Measurements from ENCODE around the gene PLA2G12A. TPM values are rescaled to one million over a fixed set of nuclear protein-coding genes. Genes with fewer than 3 reads are reported as not detected.

PLA2G12A gene
- total and polyA plus RNA-seq, 10 of the 15 experiments (the other 5 are each of a cell fraction or from before 2014, with no cell fraction given): 3.7 to 36.8 (median 15.5) TPM

- Histone ChIP-seq H3K27me3 (replicated peaks in 1 of 2; ENCODE audit: control insufficient read depth in 2 of 2, insufficient read depth in 2 of 2, low read length in 1 of 2) (no peaks in the 10 kb centered on the region), H3K9me3 (replicated peaks; ENCODE audit: control insufficient read depth, insufficient read depth, low read length) (peaks cover 2% of the 10 kb centered on the region; the same call in 1 of the 3 replicates), H3K4me1 (ENCODE audit: control insufficient read depth, insufficient read depth, low read length) (no peaks in the 10 kb centered on the region), H3K36me3 (ENCODE audit: control insufficient read depth in 2 of 2, insufficient read depth in 2 of 2, low read length in 1 of 2) (peaks cover 0 to 3% of the 10 kb centered on the region in 2 experiments; a peak in 2 of 4 replicates), H3K9ac (ENCODE audit: control insufficient read depth, insufficient read depth, low read length) (no peak overlapping the region), H3K4me3 (no peak overlapping the region), H4K20me1 (ENCODE audit: control insufficient read depth, insufficient read depth) (no peaks in the 10 kb centered on the region), H2AFZ (ENCODE audit: control insufficient read depth, low read depth, low read length) (no peak overlapping the region), H3K4me2 (ENCODE audit: control insufficient read depth, insufficient read depth) (no peak overlapping the region), H3K27ac (ENCODE audit: control insufficient read depth, insufficient read depth) (no peak overlapping the region), H3K79me2 (ENCODE audit: control insufficient read depth, insufficient read depth, low read length) (no peaks in the 10 kb centered on the region)
- FAIRE-seq (no peak), DNase-seq (ENCODE audit: low read depth, low spot score) (no peak), ATAC-seq (no peak)
- no TSS peak for BruUV-seq (replicated peaks)
- ChIA-PET RAD21 (ENCODE audit: unreplicated experiment) (no interaction called here), SMC1A (ENCODE audit: uncharacterized antibody, unreplicated experiment) (no interaction called here), POLR2A (no interaction called here), CTCF (no interaction called here)
- 97% methylated on average over 5 of the region's 5 CpGs for WGBS (ENCODE audit: insufficient coverage, insufficient replicate concordance, low lambda C conversion rate, missing lambda C conversion rate)
- in situ Hi-C loops (cut with MboI) (no loop called here), intact Hi-C loops (cut with micrococcal nuclease; ENCODE audit: unreplicated experiment) (no loop called here)
- TF ChIP-seq REST (IDR thresholded peaks at IDR 0.05; ENCODE audit: low read depth, low read length) (no peak), PBX3 (IDR thresholded peaks at IDR 0.05; ENCODE audit: insufficient replicate concordance, low read depth, low read length) (no peak)
Measured at GRCh38 chr4:109665783-109666485, 63.9 kb downstream of the PLA2G12A start.
